Left ventricle myocardium inferior (tissue), 1 donor: ENCODE results near the gene NECTIN3. TPM values are rescaled to one million over a fixed set of nuclear protein-coding genes. Genes with fewer than 3 reads are reported as not detected.

Source experiments
- DNase-seq: peaks from one replicate; pipeline ENCODE4 v3.0.0-alpha.2; 2020
- H3K27ac ChIP-seq: fragments of 200-600 bp; replicated peaks from 2 replicates; pipeline ENCODE4 v1.8.0; 2021
- H3K27me3 ChIP-seq: fragments of 200-600 bp; 2 replicates; pipeline ENCODE4 v1.8.0; 2021; ENCODE audit warnings: low read depth
- H3K36me3 ChIP-seq: fragments of 200-600 bp; 2 replicates; pipeline ENCODE4 v1.8.0; 2021
- H3K4me1 ChIP-seq: fragments of 200-600 bp; 2 replicates; pipeline ENCODE4 v1.8.0; 2021
- H3K4me3 ChIP-seq: fragments of 200-600 bp; 2 replicates; pipeline ENCODE4 v1.8.0; 2021; ENCODE audit warnings: mild to moderate bottlenecking, moderate library complexity
- H3K9me3 ChIP-seq: fragments of 200-600 bp; replicated peaks from 2 replicates; pipeline ENCODE4 v1.8.0; 2021
- CTCF ChIP-seq: fragments of 200-600 bp; IDR thresholded peaks from 2 replicates; pipeline ENCODE4 v1.8.0; 2021; ENCODE audit warnings: antibody characterized with exemption, mild to moderate bottlenecking, borderline replicate concordance
- intact Hi-C: fragments of 100-400 bp; cut with micrococcal nuclease; formaldehyde crosslinking; loops from one replicate; pipeline ENCODE4 v1.11.0; 2022
- total RNA-seq: library from RNA; stranded (reverse); fragmentation: NEBNext Ultra II Directional; extraction: Animal tissue kit (Norgen Biotek cat#: 25700); gene quantifications from one replicate; pipeline ENCODE4 v1.2.1, GENCODE V29; 2021
- donor health status: DM: no; HTN: yes; CAD: no; lungs with severe emphysema.

The NECTIN3 gene
- total RNA-seq, 1 donor from 2014 or later = 7.6 TPM

GRCh38 chr3:111236836-111237713 lies 165.5 kb downstream of the NECTIN3 start:
- no peak overlapping the region for H3K4me3 ChIP-seq
- no peaks in the 10 kb centered on the region for H3K36me3 ChIP-seq
- TF ChIP-seq CTCF = no peak
- H3K4me1 ChIP-seq = no peaks in the 10 kb centered on the region
- no peaks in the 10 kb centered on the region for H3K27me3 ChIP-seq
- no peak overlapping the region for H3K27ac ChIP-seq
- DNase-seq = no peak
- intact Hi-C loops = no loop called here
- H3K9me3 ChIP-seq = peaks cover 17% of the 10 kb centered on the region

- no peaks in the 10 kb centered on the region for H3K36me3 ChIP-seq
- intact Hi-C loops = no loop called here
- H3K27ac ChIP-seq = no peak overlapping the region
- H3K9me3 ChIP-seq = peaks cover 23% of the 10 kb centered on the region
- H3K27me3 ChIP-seq = no peaks in the 10 kb centered on the region
- TF ChIP-seq CTCF = no peak
- no peaks in the 10 kb centered on the region for H3K4me1 ChIP-seq
- no peak overlapping the region for H3K4me3 ChIP-seq
- no peak for DNase-seq
Observed at GRCh38 chr3:111237946-111238345, 166.3 kb downstream of the NECTIN3 start.

- Histone ChIP-seq H3K9me3 (peaks cover 25% of the 10 kb centered on the region), H3K4me3 (no peak overlapping the region), H3K4me1 (no peaks in the 10 kb centered on the region), H3K27me3 (no peaks in the 10 kb centered on the region), H3K27ac (no peak overlapping the region), H3K36me3 (no peaks in the 10 kb centered on the region)
- no peak for TF ChIP-seq CTCF
- intact Hi-C loops = no loop called here
- no peak for DNase-seq
Observed at GRCh38 chr3:111238885-111239284, 167.3 kb downstream of the NECTIN3 start.

- Histone ChIP-seq H3K27ac (no peak overlapping the region), H3K36me3 (no peaks in the 10 kb centered on the region), H3K4me1 (no peaks in the 10 kb centered on the region), H3K27me3 (no peaks in the 10 kb centered on the region), H3K4me3 (no peak overlapping the region), H3K9me3 (peaks cover 25% of the 10 kb centered on the region)
- no peak for DNase-seq
- intact Hi-C loops = no loop called here
- no peak for TF ChIP-seq CTCF
Observed at GRCh38 chr3:111241960-111242359, 170.3 kb downstream of the NECTIN3 start.
